ENCODE data around the gene ATP2A1.
"Not testable (repeated sequence)": the region's sequence is repeated elsewhere in the genome, so short reads cannot be mapped to it uniquely, and the experiment has no call there.

Gene ATP2A1

GRCh38 chr16:28867241-28867640 lies 11.0 kb upstream of the ATP2A1 start:
- Histone ChIP-seq H3K27me3 (ENCODE audit: insufficient read depth, poor library complexity, severe bottlenecking) (no peaks in the 10 kb centered on the region), H3K4me3 (replicated peaks; ENCODE audit: insufficient read depth, low read length) (no peak overlapping the region), H3K27ac (replicated peaks) (no peak overlapping the region)
- no peak for DNase-seq (ENCODE audit: low read depth in 1 of 2, low spot score in 1 of 2)
- TF ChIP-seq REST (IDR thresholded peaks at IDR 0.05; ENCODE audit: insufficient replicate concordance, low read depth) = no peak
- no peak for TF ChIP-seq SPI1 (IDR thresholded peaks at IDR 0.05; ENCODE audit: borderline replicate concordance, low read depth)
- TF ChIP-seq POLR2AphosphoS5 (IDR thresholded peaks at IDR 0.05; ENCODE audit: low read depth) = no peak
- TF ChIP-seq CTCF (IDR thresholded peaks at IDR 0.05; ENCODE audit: insufficient read depth, low read length) = no peak
- TF ChIP-seq GABPA (IDR thresholded peaks at IDR 0.05; ENCODE audit: low read depth) = no peak

- DNase-seq (ENCODE audit: low read depth in 1 of 2, low spot score in 1 of 2); H3K27me3 ChIP-seq (ENCODE audit: insufficient read depth, poor library complexity, severe bottlenecking); H3K4me3 ChIP-seq (replicated peaks; ENCODE audit: insufficient read depth, low read length); H3K27ac ChIP-seq (replicated peaks): not testable (repeated sequence)
Observed at GRCh38 chr16:28867646-28868045, 10.6 kb upstream of the ATP2A1 start.

- no peak for DNase-seq (ENCODE audit: low read depth in 1 of 2, low spot score in 1 of 2)
- Histone ChIP-seq H3K4me3 (replicated peaks; ENCODE audit: insufficient read depth, low read length) (no peak overlapping the region), H3K27me3 (ENCODE audit: insufficient read depth, poor library complexity, severe bottlenecking) (no peaks in the 10 kb centered on the region), H3K27ac (replicated peaks) (no peak overlapping the region)
- TF ChIP-seq GABPA (IDR thresholded peaks at IDR 0.05; ENCODE audit: low read depth) (no peak), POLR2AphosphoS5 (IDR thresholded peaks at IDR 0.05; ENCODE audit: low read depth) (no peak), SPI1 (IDR thresholded peaks at IDR 0.05; ENCODE audit: borderline replicate concordance, low read depth) (no peak), CTCF (IDR thresholded peaks at IDR 0.05; ENCODE audit: insufficient read depth, low read length) (no peak), REST (IDR thresholded peaks at IDR 0.05; ENCODE audit: insufficient replicate concordance, low read depth) (no peak)
Observed at GRCh38 chr16:28869201-28869600, 9.1 kb upstream of the ATP2A1 start.

- no peak for DNase-seq (ENCODE audit: low read depth in 1 of 2, low spot score in 1 of 2)
- no peak overlapping the region for H3K4me3 ChIP-seq (replicated peaks; ENCODE audit: insufficient read depth, low read length)
- no peak overlapping the region for H3K27ac ChIP-seq (replicated peaks)
Observed at GRCh38 chr16:28872952-28873351, 5.3 kb upstream of the ATP2A1 start.

More at GRCh38 chr16:28872952-28873351, 5.3 kb upstream of the ATP2A1 start:
- TF ChIP-seq REST (IDR thresholded peaks at IDR 0.05; ENCODE audit: insufficient replicate concordance, low read depth) = no peak
- no peak for TF ChIP-seq GABPA (IDR thresholded peaks at IDR 0.05; ENCODE audit: low read depth)
- TF ChIP-seq POLR2AphosphoS5 (IDR thresholded peaks at IDR 0.05; ENCODE audit: low read depth) = no peak
- no peak for TF ChIP-seq SPI1 (IDR thresholded peaks at IDR 0.05; ENCODE audit: borderline replicate concordance, low read depth)
- no peak for TF ChIP-seq CTCF (IDR thresholded peaks at IDR 0.05; ENCODE audit: insufficient read depth, low read length)
- no peaks in the 10 kb centered on the region for H3K27me3 ChIP-seq (ENCODE audit: insufficient read depth, poor library complexity, severe bottlenecking)

Data from HL-60 (cell line).